ENCODE results near the gene CPLX4. TPM values are rescaled to one million over a fixed set of nuclear protein-coding genes. Genes with fewer than 3 reads are reported as not detected.

Gene CPLX4
- total RNA-seq, 1 experiment from 2014 or later: not detected

DNA sequence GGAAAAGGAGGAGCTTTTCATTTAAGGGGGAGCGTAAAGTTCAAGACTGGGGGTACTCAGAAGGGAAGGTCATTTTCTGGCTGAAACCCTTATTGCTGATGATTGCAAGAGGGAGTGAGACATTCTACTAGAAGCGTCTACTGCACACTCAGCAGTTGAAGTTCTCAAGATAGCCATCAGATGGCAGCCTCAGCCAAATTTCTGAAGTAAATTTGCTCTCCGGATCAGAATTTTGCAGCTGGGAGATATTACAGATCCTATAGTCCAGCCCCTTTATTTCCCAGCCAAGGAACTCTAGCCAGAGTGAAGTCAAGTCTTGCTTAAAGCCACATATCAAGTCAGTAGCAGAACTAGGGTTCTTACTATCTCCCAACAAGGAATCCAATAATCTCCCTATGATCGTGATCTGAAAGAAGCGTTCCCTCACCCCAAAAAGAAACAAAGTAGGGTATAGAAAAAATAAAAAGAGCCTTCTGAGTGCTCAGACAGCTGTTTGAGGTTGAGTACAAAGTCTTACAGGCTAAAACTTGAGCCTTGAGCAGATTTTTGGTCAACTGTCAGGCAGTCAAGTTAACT lies 69.2 kb downstream of the CPLX4 start:
- Histone ChIP-seq H3K4me1 (ENCODE audit: control insufficient read depth, insufficient read depth, low read length) (no peaks in the 10 kb centered on the region), H3K27ac (ENCODE audit: low read length) (no peak overlapping the region), H3K27me3 (ENCODE audit: control insufficient read depth, insufficient read depth, low read length) (peaks cover 2% of the 10 kb centered on the region), H3K4me3 (ENCODE audit: low read depth in 2 of 2, low read length in 2 of 2) (no peak overlapping the region), H3K9me3 (ENCODE audit: control insufficient read depth, insufficient read depth, low read depth, low read length) (no peaks in the 10 kb centered on the region), H3K36me3 (ENCODE audit: control insufficient read depth, insufficient read depth, low read length) (no peaks in the 10 kb centered on the region)
- TF ChIP-seq SIN3A (IDR thresholded peaks at IDR 0.05; ENCODE audit: borderline replicate concordance, insufficient read depth, low read depth, low read length) (no peak), REST (IDR thresholded peaks at IDR 0.05; ENCODE audit: insufficient read depth in 1 of 2, low read depth in 2 of 2, low read length in 1 of 2) (no peak), POLR2AphosphoS5 (IDR thresholded peaks at IDR 0.05; ENCODE audit: low read depth, low read length) (no peak), TCF7L2 (IDR thresholded peaks at IDR 0.05; ENCODE audit: low read depth, low read length) (no peak), CTCF (IDR thresholded peaks at IDR 0.05) (peak; percentile 71)
- POLR2A ChIA-PET: no interaction called here
- DNase-seq (ENCODE audit: low read depth, low spot score) (peak; percentile 72), ATAC-seq (peak; percentile 74; the same call in 1 of the 2 replicates)
- no TSS peak for BruUV-seq (replicated peaks)
- in situ Hi-C loops (cut with HindIII; ENCODE audit: low pct_unique_long_range_greater_than_20kb, low sequenced_read_pairs): no loop called here
- intact Hi-C loops (cut with micrococcal nuclease; ENCODE audit: unreplicated experiment): loop anchor here (5.0 kb wide), 2 partner anchors 58 to 153 kb away; no protein-coding TSS in a partner anchor
- CTCF ChIA-PET: interaction anchor here (0.5 to 1.6 kb wide), 3 partner anchors 59 to 373 kb away, joined by 6 to 14 read pairs (median 10); no protein-coding TSS in a partner anchor

GRCh38 chr18:59246796-59247195 lies 71.7 kb downstream of the CPLX4 start:
- ATAC-seq (no peak), DNase-seq (ENCODE audit: low read depth, low spot score) (no peak)
- intact Hi-C loops (cut with micrococcal nuclease; ENCODE audit: unreplicated experiment) (loop anchor here (5.0 kb wide), 2 partner anchors 61 to 156 kb away; no protein-coding TSS in a partner anchor), in situ Hi-C loops (cut with HindIII; ENCODE audit: low pct_unique_long_range_greater_than_20kb, low sequenced_read_pairs) (no loop called here)
- BruUV-seq (replicated peaks): no TSS peak
- Histone ChIP-seq H3K36me3 (ENCODE audit: control insufficient read depth, insufficient read depth, low read length) (no peaks in the 10 kb centered on the region), H3K9me3 (ENCODE audit: control insufficient read depth, insufficient read depth, low read depth, low read length) (no peaks in the 10 kb centered on the region), H3K27me3 (ENCODE audit: control insufficient read depth, insufficient read depth, low read length) (peaks cover 2% of the 10 kb centered on the region), H3K4me3 (ENCODE audit: low read depth in 2 of 2, low read length in 2 of 2) (no peak overlapping the region), H3K4me1 (ENCODE audit: control insufficient read depth, insufficient read depth, low read length) (no peaks in the 10 kb centered on the region), H3K27ac (ENCODE audit: low read length) (no peak overlapping the region)
- TF ChIP-seq POLR2AphosphoS5 (IDR thresholded peaks at IDR 0.05; ENCODE audit: low read depth, low read length): no peak
- no peak for TF ChIP-seq TCF7L2 (IDR thresholded peaks at IDR 0.05; ENCODE audit: low read depth, low read length)
- no peak for TF ChIP-seq CTCF (IDR thresholded peaks at IDR 0.05)
- no peak for TF ChIP-seq REST (IDR thresholded peaks at IDR 0.05; ENCODE audit: insufficient read depth in 1 of 2, low read depth in 2 of 2, low read length in 1 of 2)
- TF ChIP-seq SIN3A (IDR thresholded peaks at IDR 0.05; ENCODE audit: borderline replicate concordance, insufficient read depth, low read depth, low read length): no peak
- ChIA-PET POLR2A (no interaction called here), CTCF (no interaction called here)

Measured in Panc1 (cell line).